Retinal pigment epithelial cell (primary cell): ENCODE results near the gene ANXA4.

ENCODE experiments used
- DNase-seq: peaks from one replicate; pipeline ENCODE4 v3.0.0-alpha.2; 2010; ENCODE audit warnings: low read depth
- H3K4me3 ChIP-seq: 2 replicates; pipeline ENCODE4 v1.5.1; 2011; ENCODE audit warnings: mild to moderate bottlenecking, low read length, control low read depth, moderate library complexity
- CTCF ChIP-seq: conservative IDR thresholded peaks from 2 replicates; pipeline ENCODE4 v1.5.1; 2011; ENCODE audit warnings: low read depth, low read length, control low read depth, inconsistent platforms

Gene ANXA4

GRCh38 chr2:69700381-69700780 is 41.6 kb upstream of the ANXA4 start:
- no peak overlapping the region for H3K4me3 ChIP-seq
- no peak for DNase-seq
- TF ChIP-seq CTCF = no peak

- TF ChIP-seq CTCF = no peak
- no peak overlapping the region for H3K4me3 ChIP-seq
- no peak for DNase-seq
Measured at GRCh38 chr2:69701100-69701945, 40.6 kb upstream of the ANXA4 start.

GRCh38 chr2:69703189-69703588 is 38.7 kb upstream of the ANXA4 start:
- no peak for DNase-seq
- H3K4me3 ChIP-seq = no peak overlapping the region
- TF ChIP-seq CTCF = no peak

- DNase-seq = no peak
- no peak overlapping the region for H3K4me3 ChIP-seq
- no peak for TF ChIP-seq CTCF
Measured at GRCh38 chr2:69704446-69704845, 37.5 kb upstream of the ANXA4 start.

- H3K4me3 ChIP-seq = no peak overlapping the region
- TF ChIP-seq CTCF = no peak
- no peak for DNase-seq
Measured at GRCh38 chr2:69709290-69709689, 32.6 kb upstream of the ANXA4 start.

GRCh38 chr2:69711971-69712370 is 30.0 kb upstream of the ANXA4 start:
- no peak for TF ChIP-seq CTCF
- no peak for DNase-seq
- H3K4me3 ChIP-seq = no peak overlapping the region

- no peak overlapping the region for H3K4me3 ChIP-seq
- TF ChIP-seq CTCF = no peak
- DNase-seq = no peak
Measured at GRCh38 chr2:69714024-69714423, 27.9 kb upstream of the ANXA4 start.
